Gastroesophageal sphincter (tissue), 4 donors: ENCODE results near the gene ZNF791. TPM values are rescaled to one million over a fixed set of nuclear protein-coding genes. Genes with fewer than 3 reads are reported as not detected.
A peak's percentile ranks its signal among the peaks of the same experiment; 100 is the strongest.
"Not testable (repeated sequence)": the region's sequence is repeated elsewhere in the genome, so short reads cannot be mapped to it uniquely, and the experiment has no call there.

Source experiments
- ATAC-seq: fragments of 150-250 bp; one replicate; pipeline ENCODE4 v1.9.1; 2016; ENCODE audit warnings: mild to moderate bottlenecking, moderate library complexity
- H3K27ac ChIP-seq, 4 donors: fragments of 200-600 bp; sonication (generic) in 3 of 4; 1 replicate in 3 of 4; 2 replicates in 1 of 4; pipeline ENCODE4 v1.5.1; 2016 to 2019
- H3K27me3 ChIP-seq: fragments of 200-600 bp; sonication (generic); one replicate; pipeline ENCODE4 v1.5.1; 2019
- H3K36me3 ChIP-seq, 2 donors: fragments of 200-600 bp; sonication (generic); one replicate each; pipeline ENCODE4 v1.5.1; 2019; ENCODE audit warnings: control low read depth in 1 of 2
- H3K4me1 ChIP-seq, 3 donors: fragments of 200-600 bp; sonication (generic); 1 replicate in 2 of 3; 2 replicates in 1 of 3; pipeline ENCODE4 v1.5.1; 2016 to 2019; ENCODE audit warnings: control low read depth in 2 of 3
- H3K4me3 ChIP-seq, 2 donors: fragments of 200-600 bp; sonication (generic); one replicate each; pipeline ENCODE4 v1.5.1; 2019; ENCODE audit warnings: mild to moderate bottlenecking in 1 of 2, moderate library complexity in 1 of 2
- H3K9me3 ChIP-seq, 3 donors: fragments of 200-600 bp; sonication (generic); one replicate each; pipeline ENCODE4 v1.5.1; 2017 to 2019; ENCODE audit warnings: control low read depth in 2 of 3
- CTCF ChIP-seq, 4 experiments: fragments of 200-600 bp in 2 of 4; fragments of 450-650 bp in 2 of 4; sonication (generic) in 1 of 4; IDR thresholded peaks; one replicate each; pipeline ENCODE4 v1.5.1; 2017 to 2019; ENCODE audit warnings: antibody characterized with exemption in 4 of 4, mild to moderate bottlenecking in 2 of 4, moderate library complexity in 2 of 4
- EP300 ChIP-seq: sonication (generic); formaldehyde crosslinking; IDR thresholded peaks from one replicate; pipeline ENCODE4 v1.6.1; 2017; ENCODE audit warnings: antibody characterized with exemption, mild to moderate bottlenecking
- POLR2A ChIP-seq, 2 donors: fragments of 450-650 bp; IDR thresholded peaks; one replicate each; pipeline ENCODE4 v1.6.1; 2017; ENCODE audit warnings: antibody characterized with exemption in 2 of 2, mild to moderate bottlenecking in 2 of 2, moderate library complexity in 1 of 2
- POLR2AphosphoS5 ChIP-seq: sonication (generic); formaldehyde crosslinking; IDR thresholded peaks from one replicate; pipeline ENCODE4 v1.6.1; 2017; ENCODE audit warnings: antibody characterized with exemption
- WGBS, 2 donors: methylation state at CpG; one replicate each; pipeline ENCODE4 v1.1.5; 2018; ENCODE audit warnings: low coverage in 1 of 2; 5-methylcytosine and 5-hydroxymethylcytosine counted together
- total RNA-seq, 4 donors: library from RNA; depleted of rRNA; stranded (reverse); fragments of >200 nt; gene quantifications; one replicate each; pipeline ENCODE4 v1.1.0, GENCODE V29; 2016

Gene ZNF791
- total RNA-seq, 4 donors from 2014 or later, result 16.7 to 29.7 (median 20.4) TPM

- Histone ChIP-seq H3K4me1 (peaks cover 0 to 13% (median 10%) of the 10 kb centered on the region in 3 donors), H3K27me3 (no peaks in the 10 kb centered on the region), H3K36me3 (no peaks in the 10 kb centered on the region), H3K27ac (peak overlapping the region in 1 of 4 donors; percentile 7), H3K4me3 (peak overlapping the region in 1 of 2 donors; percentile 36), H3K9me3 (no peaks in the 10 kb centered on the region)
- peak; percentile 92 for ATAC-seq
- TF ChIP-seq CTCF (IDR thresholded peaks at IDR 0.05), result peak in 3 of 4 experiments; percentile 72 to 86 (median 74)
- TF ChIP-seq POLR2A (IDR thresholded peaks at IDR 0.05), result no peak
- no peak for TF ChIP-seq POLR2AphosphoS5
- no peak for TF ChIP-seq EP300
- 0% methylated on average over 5 of the region's 39 CpGs; no CpG with 5 or more reads in 1 of the 2 donors for WGBS, 2 donors
These were observed 29.3 kb downstream of the ZNF791 start for GRCh38 chr19:12639901-12640613.

GRCh38 chr19:12641456-12641855 lies 30.7 kb downstream of the ZNF791 start:
- WGBS, 2 donors, result 34 to 57% methylated on average over 5 of the region's 13 CpGs
- Histone ChIP-seq H3K4me1 (peaks cover 0 to 13% (median 10%) of the 10 kb centered on the region in 3 donors), H3K36me3 (no peaks in the 10 kb centered on the region), H3K27me3 (no peaks in the 10 kb centered on the region), H3K4me3 (no peak overlapping the region), H3K9me3 (no peaks in the 10 kb centered on the region), H3K27ac (no peak overlapping the region)
- no peak for ATAC-seq
- TF ChIP-seq CTCF (IDR thresholded peaks at IDR 0.05), result no peak
- TF ChIP-seq POLR2AphosphoS5, result no peak
- no peak for TF ChIP-seq POLR2A (IDR thresholded peaks at IDR 0.05)
- TF ChIP-seq EP300, result no peak

- H3K4me1 ChIP-seq, result peaks cover 0 to 17% (median 10%) of the 10 kb centered on the region in 3 donors
- no peaks in the 10 kb centered on the region for H3K36me3 ChIP-seq
- no peaks in the 10 kb centered on the region for H3K27me3 ChIP-seq
- no peak overlapping the region for H3K4me3 ChIP-seq
- no peak for TF ChIP-seq POLR2AphosphoS5
- WGBS, 2 donors, result no CpG with 5 or more reads among the region's 26 CpGs
- ATAC-seq, result no peak
- H3K27ac ChIP-seq, result no peak overlapping the region
- no peaks in the 10 kb centered on the region for H3K9me3 ChIP-seq
These were observed 31.8 kb downstream of the ZNF791 start for GRCh38 chr19:12642506-12642905.

- not testable (repeated sequence) for H3K27ac ChIP-seq, H3K36me3 ChIP-seq, H3K9me3 ChIP-seq, H3K27me3 ChIP-seq, H3K4me3 ChIP-seq, ATAC-seq
- WGBS, 2 donors, result 93% methylated on average over 2 of the region's 14 CpGs; no CpG with 5 or more reads in 1 of the 2 donors
- H3K4me1 ChIP-seq, result peaks cover 0 to 29% (median 20%) of the 10 kb centered on the region in 3 donors
These were observed 33.0 kb downstream of the ZNF791 start for GRCh38 chr19:12643716-12644115.

- H3K27me3 ChIP-seq, result no peaks in the 10 kb centered on the region
- peaks cover 0 to 19% (median 10%) of the 10 kb centered on the region in 3 donors for H3K4me1 ChIP-seq
- no peaks in the 10 kb centered on the region for H3K9me3 ChIP-seq
- 80 to 84% methylated on average over 3 to 4 of the region's 10 CpGs for WGBS, 2 donors
- ATAC-seq, result no peak
- H3K36me3 ChIP-seq, result peaks cover 0 to 6% of the 10 kb centered on the region in 2 donors
- H3K27ac ChIP-seq, result no peak overlapping the region
- no peak overlapping the region for H3K4me3 ChIP-seq
- TF ChIP-seq POLR2AphosphoS5 (no peak), CTCF (IDR thresholded peaks at IDR 0.05) (no peak), EP300 (no peak), POLR2A (IDR thresholded peaks at IDR 0.05) (no peak)
These were observed 35.8 kb downstream of the ZNF791 start for GRCh38 chr19:12646551-12646950.

- H3K27ac ChIP-seq, result no peak overlapping the region
- no peaks in the 10 kb centered on the region for H3K9me3 ChIP-seq
- peaks cover 0 to 19% (median 10%) of the 10 kb centered on the region in 3 donors for H3K4me1 ChIP-seq
- no peak for ATAC-seq
- H3K27me3 ChIP-seq, result no peaks in the 10 kb centered on the region
- no peak overlapping the region for H3K4me3 ChIP-seq
- 68 to 100% methylated on average over 1 to 3 of the region's 8 CpGs for WGBS, 2 donors
- peaks cover 0 to 11% of the 10 kb centered on the region in 2 donors for H3K36me3 ChIP-seq
- TF ChIP-seq CTCF (IDR thresholded peaks at IDR 0.05), result no peak
- no peak for TF ChIP-seq POLR2A (IDR thresholded peaks at IDR 0.05)
- no peak for TF ChIP-seq EP300
- no peak for TF ChIP-seq POLR2AphosphoS5
These were observed 36.3 kb downstream of the ZNF791 start for GRCh38 chr19:12647047-12647446.
